ENCODE measurements around the gene TMC8. TPM values are rescaled to one million over a fixed set of nuclear protein-coding genes. Genes with fewer than 3 reads are reported as not detected.

The TMC8 gene
- total and polyA plus RNA-seq, 2 experiments from 2014 or later, result 1.1 to 3.1 TPM

DNA sequence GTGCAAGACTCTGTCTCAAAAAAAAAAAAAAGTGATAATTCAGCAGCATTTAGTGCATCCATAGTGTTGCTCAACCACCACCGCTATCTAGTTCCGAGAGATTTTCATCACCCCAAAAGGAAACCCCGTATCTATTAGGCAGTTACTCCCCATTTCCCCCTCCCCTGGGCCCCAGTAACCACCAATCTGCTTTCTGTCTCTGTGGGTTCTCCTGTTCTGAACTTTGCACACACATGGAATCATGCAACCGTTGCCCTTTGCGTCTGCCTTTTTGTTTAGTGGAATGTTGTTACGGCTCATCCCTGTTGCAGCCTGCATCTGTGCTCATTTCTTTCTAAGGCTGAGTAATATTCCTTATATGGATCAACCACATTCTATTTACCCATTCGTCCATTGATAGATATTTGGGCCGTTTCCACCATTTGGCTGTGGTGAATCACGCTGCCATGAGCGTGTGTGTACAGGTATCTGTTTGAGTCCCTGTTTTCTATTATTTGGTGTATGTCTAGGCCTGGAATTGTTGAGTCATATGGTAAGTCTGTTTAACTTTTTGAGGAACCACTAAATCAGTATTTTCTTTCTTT is 29.1 kb downstream of the TMC8 start:
- TF ChIP-seq, protein P1, sequence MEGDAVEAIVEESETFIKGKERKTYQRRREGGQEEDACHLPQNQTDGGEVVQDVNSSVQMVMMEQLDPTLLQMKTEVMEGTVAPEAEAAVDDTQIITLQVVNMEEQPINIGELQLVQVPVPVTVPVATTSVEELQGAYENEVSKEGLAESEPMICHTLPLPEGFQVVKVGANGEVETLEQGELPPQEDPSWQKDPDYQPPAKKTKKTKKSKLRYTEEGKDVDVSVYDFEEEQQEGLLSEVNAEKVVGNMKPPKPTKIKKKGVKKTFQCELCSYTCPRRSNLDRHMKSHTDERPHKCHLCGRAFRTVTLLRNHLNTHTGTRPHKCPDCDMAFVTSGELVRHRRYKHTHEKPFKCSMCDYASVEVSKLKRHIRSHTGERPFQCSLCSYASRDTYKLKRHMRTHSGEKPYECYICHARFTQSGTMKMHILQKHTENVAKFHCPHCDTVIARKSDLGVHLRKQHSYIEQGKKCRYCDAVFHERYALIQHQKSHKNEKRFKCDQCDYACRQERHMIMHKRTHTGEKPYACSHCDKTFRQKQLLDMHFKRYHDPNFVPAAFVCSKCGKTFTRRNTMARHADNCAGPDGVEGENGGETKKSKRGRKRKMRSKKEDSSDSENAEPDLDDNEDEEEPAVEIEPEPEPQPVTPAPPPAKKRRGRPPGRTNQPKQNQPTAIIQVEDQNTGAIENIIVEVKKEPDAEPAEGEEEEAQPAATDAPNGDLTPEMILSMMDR (IDR thresholded peaks at IDR 0.05; ENCODE audit: low read depth, low read length), result no peak
- DNase-seq (ENCODE audit: low read depth in 1 of 2, low spot score in 1 of 2), result peak in 1 of 2 donors; percentile 77

DNA sequence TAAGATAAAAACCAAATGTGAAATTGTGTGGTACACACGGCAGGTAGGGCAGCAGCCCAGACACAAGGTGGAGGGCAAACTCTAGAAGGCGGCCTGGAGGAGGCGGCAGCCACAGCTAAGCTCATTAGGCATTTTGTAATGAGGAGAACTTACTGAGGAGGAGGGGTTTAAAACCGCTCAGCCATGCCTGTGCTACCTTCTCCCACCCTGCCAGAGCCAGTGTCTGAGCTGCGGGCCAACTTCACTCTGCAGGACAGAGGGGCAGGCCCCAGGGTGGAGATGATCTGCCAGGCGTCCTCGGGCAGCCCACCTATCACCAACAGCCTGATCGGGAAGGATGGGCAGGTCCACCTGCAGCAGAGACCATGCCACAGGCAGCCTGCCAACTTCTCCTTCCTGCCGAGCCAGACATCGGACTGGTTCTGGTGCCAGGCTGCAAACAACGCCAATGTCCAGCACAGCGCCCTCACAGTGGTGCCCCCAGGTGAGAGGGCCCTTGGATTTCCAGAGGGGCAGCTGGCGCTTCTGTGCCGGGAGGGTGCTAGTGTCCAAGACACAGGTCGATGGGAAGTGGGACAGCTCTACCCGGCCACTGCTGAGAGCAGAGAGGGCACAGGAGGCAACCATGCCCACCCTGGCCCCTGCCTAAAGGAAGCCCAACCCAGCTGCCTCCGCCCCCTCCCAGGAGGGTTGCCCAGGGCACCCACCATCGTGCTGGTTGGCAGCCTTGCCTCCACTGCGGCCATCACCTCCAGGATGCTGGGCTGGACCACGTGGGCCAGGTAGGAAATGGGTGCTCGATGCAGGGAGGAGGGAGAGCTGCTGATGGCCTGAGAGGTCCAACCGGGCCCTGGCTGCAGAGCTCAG is 33.5 kb downstream of the TMC8 start:
- TF ChIP-seq, protein P1 (IDR thresholded peaks at IDR 0.05; ENCODE audit: low read depth, low read length), result no peak
- Histone ChIP-seq H3K27ac (no peak overlapping the region), H3K36me3 (no peaks in the 10 kb centered on the region), H3K27me3 (no peaks in the 10 kb centered on the region), H3K9me3 (ENCODE audit: low read depth) (no peaks in the 10 kb centered on the region), H3K4me3 (no peak overlapping the region), H3K4me1 (ENCODE audit: low read depth) (no peaks in the 10 kb centered on the region)
- no peak for DNase-seq (ENCODE audit: low read depth in 1 of 2, low spot score in 1 of 2)

More for the DNA sequence above, 29.1 kb downstream of the TMC8 start:
- no peaks in the 10 kb centered on the region for H3K4me1 ChIP-seq (ENCODE audit: low read depth)
- no peak overlapping the region for H3K4me3 ChIP-seq
- H3K27ac ChIP-seq, result no peak overlapping the region
- no peaks in the 10 kb centered on the region for H3K27me3 ChIP-seq
- H3K36me3 ChIP-seq, result no peaks in the 10 kb centered on the region
- no peaks in the 10 kb centered on the region for H3K9me3 ChIP-seq (ENCODE audit: low read depth)

DNA sequence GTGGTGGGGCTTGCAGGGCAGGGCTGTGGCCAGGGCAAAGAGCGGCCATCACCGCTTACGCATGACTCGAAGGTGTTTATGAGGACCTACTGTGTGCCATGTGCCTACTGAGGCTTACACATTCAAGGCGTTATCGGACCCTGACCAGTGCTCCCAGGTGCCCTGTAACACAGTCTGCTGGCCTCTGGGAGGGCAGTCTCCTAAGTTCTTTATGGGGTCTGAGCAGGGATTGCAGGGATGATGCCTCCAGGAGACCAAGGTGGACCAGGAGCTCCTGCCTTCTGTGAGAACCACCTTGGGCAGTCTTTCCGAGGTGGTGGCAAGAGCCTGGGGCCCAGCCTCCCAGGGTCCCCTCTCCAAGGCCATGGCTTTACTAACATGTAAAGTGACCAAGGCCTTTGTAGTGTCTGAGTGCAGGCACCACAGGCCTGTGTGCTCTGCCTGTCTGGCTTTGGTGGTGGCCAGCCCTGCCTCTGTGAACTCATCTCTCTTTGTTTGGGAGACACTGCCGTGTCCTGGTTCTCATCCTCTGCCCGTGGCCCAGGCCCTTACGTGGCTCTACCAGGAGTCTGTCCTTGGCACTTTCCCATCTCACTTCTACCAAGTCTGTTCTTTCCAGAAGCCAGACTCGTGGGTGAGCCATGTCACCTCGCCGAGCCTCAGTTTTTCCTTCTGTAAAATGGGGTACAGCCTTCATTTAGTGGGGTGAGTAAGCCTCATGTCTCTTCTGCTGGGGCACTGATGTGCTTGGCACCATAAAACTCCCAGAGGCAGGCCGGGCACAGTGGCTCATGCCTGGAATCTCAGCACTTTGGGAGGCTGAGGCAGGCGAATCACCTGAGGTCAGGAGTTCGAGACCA is 34.4 kb downstream of the TMC8 start:
- TF ChIP-seq, protein P1 (IDR thresholded peaks at IDR 0.05; ENCODE audit: low read depth, low read length), result no peak
- Histone ChIP-seq H3K4me3 (no peak overlapping the region), H3K36me3 (no peaks in the 10 kb centered on the region), H3K27ac (no peak overlapping the region), H3K27me3 (no peaks in the 10 kb centered on the region), H3K9me3 (ENCODE audit: low read depth) (no peaks in the 10 kb centered on the region), H3K4me1 (ENCODE audit: low read depth) (no peaks in the 10 kb centered on the region)
- DNase-seq (ENCODE audit: low read depth in 1 of 2, low spot score in 1 of 2), result no peak

DNA sequence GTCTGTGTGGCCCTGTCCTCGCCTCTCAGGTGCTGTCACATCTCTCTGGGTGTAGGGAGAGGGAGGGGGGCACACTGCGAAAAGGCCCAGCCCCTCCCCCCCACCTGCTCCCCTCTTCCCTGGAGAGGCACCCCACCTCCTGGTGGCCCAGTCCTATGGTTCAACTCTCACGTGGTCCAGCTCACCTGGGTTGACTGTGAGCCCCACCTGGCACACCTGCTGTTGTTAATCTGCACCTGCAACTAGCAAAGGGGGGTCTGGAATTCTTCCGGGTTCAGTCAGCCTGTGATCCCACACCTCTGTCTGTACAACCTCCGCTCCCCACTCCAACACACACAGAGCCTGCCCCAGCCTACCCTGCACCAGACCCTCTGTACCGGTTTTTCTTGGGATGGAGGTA is 35.8 kb downstream of the TMC8 start:
- no peak overlapping the region for H3K4me3 ChIP-seq
- H3K4me1 ChIP-seq (ENCODE audit: low read depth), result no peaks in the 10 kb centered on the region
- TF ChIP-seq, protein P1 (IDR thresholded peaks at IDR 0.05; ENCODE audit: low read depth, low read length), result no peak
- no peak overlapping the region for H3K27ac ChIP-seq
- H3K36me3 ChIP-seq, result no peaks in the 10 kb centered on the region
- no peak for DNase-seq (ENCODE audit: low read depth in 1 of 2, low spot score in 1 of 2)
- H3K9me3 ChIP-seq (ENCODE audit: low read depth), result no peaks in the 10 kb centered on the region
- no peaks in the 10 kb centered on the region for H3K27me3 ChIP-seq

DNA sequence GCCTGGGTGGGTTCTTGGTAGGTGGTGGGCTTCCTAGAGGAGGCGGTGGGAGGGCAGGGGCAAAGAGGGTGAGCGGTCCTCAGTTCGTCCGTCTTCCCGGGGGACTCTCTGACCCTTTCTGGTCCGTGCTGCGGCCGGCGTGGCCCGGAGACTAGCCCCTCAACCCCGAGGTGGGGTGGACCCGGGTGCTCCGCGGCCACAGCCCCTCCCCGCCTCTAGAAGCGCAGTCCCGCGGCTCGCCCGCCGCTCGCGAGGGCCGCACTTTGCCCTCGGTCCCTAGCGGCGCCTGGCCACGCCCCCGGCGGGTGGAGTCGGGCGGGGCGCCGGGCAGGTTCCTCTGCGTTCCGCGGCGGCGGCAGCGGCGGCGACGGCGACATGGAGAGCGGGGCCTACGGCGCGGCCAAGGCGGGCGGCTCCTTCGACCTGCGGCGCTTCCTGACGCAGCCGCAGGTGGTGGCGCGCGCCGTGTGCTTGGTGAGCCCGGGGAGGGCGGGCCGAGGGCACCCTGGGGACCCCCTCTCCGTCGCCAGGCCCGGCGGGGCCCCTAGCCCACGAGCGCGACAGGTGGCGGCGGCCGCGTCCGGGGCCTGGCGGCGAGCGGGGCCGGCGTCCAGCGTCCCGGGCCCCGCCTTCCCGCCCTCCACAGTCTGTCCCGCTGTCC is 37.8 kb downstream of the TMC8 start, which contains the start of gene SYNGR2:
Gene SYNGR2 (plus strand): TSS at position 340 of the 661 bp plus-strand sequence. CDS start 36 bp downstream, at position 376.
- peaks cover 14% of the 10 kb centered on the region for H3K4me1 ChIP-seq (ENCODE audit: low read depth)
- peaks cover 2% of the 10 kb centered on the region for H3K36me3 ChIP-seq
- H3K4me3 ChIP-seq, result peak within 1 kb of the TSS; percentile 71
- TF ChIP-seq, protein P1 (IDR thresholded peaks at IDR 0.05; ENCODE audit: low read depth, low read length), result no peak
- H3K9me3 ChIP-seq (ENCODE audit: low read depth), result no peaks in the 10 kb centered on the region
- DNase-seq (ENCODE audit: low read depth in 1 of 2, low spot score in 1 of 2), result peak; percentile 54 to 93
- no peaks in the 10 kb centered on the region for H3K27me3 ChIP-seq
- H3K27ac ChIP-seq, result peak within 1 kb of the TSS; percentile 82

Data from cardiac muscle cell (in vitro differentiated cells and primary cell).